NCI-H1092 treated with DMSO at 0.1 percent for 48 hours (cell line): ENCODE data around the gene BTBD6.
"Not testable (repeated sequence)": the region's sequence is repeated elsewhere in the genome, so short reads cannot be mapped to it uniquely, and the experiment has no call there.

Source experiments
- DNase-seq: peaks from one replicate; lab custom pipeline; 2025; lab: John Stamatoyannopoulos, UW

BTBD6 gene

GRCh38 chr14:105297311-105297710, 49.0 kb downstream of the BTBD6 start:
- not testable (repeated sequence) for DNase-seq

GRCh38 chr14:105299654-105300541, 51.6 kb downstream of the BTBD6 start:
- peak; percentile 20 for DNase-seq
